Stimulated activated CD8-positive, alpha-beta memory T cell treated with anti-CD3 and anti-CD28 coated beads, Interleukin-15, amount 100 ng/mL, for 4 hours (primary cell): Measurements from ENCODE around the gene CATSPERZ.

Experiments used
- DNase-seq, 2 donors: peaks; one replicate each; pipeline ENCODE4 v3.0.0-alpha.2; 2020; ENCODE audit warnings: low read depth in 2 of 2

The CATSPERZ gene, protein sequence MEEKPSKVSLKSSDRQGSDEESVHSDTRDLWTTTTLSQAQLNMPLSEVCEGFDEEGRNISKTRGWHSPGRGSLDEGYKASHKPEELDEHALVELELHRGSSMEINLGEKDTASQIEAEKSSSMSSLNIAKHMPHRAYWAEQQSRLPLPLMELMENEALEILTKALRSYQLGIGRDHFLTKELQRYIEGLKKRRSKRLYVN

DNA sequence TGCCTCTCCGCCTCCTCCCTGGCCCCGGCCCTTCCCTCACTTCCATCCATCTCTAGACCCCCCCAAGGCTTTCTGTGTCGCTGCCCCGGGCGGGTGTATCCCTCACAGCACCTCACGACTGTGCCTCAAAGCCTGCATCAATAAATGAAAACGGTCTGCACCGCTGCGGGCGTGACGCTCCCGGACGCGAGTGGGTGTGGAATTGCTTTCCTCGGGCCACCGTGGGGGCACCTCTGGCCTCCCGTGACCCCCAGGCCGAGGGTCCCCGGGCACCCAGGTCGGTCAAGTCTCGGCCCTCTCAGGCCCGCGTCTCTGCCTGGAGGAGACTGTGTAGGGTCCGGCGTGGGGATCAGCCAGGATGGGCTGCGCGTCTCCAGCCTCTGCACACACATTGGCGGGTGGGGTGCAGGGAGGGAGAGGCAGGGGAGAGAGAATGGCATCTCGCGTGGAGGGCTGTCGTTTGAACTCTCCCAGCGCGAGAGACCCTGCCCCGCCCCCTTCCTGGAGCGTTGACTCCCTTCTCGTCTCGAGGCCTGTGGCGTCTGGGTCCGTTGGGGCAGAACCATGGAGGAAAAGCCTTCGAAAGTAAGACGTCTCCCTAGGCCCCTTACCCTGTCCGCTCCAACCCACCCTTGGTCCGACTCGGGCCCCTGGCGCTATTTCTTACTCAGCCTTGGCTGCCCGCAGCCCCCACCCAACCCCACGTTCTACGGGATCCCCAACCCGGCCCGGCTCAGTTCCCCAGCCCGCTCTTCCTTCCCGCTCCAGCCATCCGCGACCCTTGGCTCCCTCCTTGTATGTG, at the start of gene CATSPERZ:
TSS of gene CATSPERZ (plus strand) at position 512 of the 802 bp plus-strand sequence. CDS start at position 565, 53 bp downstream.
- DNase-seq: no peak

DNA sequence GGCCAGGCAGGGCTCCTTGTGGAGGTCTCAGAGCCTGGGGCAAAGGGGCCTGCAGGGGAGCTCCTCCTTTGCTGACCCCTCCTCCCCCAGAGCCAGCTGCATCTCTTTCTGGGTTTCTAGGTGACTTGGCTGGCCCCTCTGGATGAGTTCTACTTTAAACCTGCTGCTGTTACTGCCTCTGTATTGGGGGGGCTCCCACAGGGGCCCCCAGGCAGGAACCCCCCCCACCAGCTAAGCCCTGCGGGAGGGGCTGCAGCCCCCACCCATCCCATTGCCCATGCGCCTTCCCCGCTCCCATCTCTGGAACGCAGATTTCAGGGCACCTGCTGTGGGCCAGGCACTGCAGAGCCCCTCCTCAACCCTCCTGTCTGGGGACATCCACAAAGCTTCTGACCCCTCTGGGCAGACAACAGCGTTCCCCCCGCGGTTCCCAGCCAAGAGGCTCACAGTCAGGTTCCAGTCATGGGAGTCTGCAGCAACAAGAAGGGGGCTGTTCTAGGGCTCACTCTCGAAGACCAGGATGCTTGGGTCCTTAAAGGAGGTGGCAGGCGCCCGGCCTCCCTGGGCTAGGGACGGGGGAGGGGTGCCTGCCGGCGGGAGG, 49.6 kb upstream of the CATSPERZ start:
- DNase-seq: no peak

- peak in 1 of 2 donors; percentile 43 for DNase-seq
Observed at GRCh38 chr11:64251016-64251752, 49.0 kb upstream of the CATSPERZ start, which contains the start of gene PLCB3. Gene PLCB3, plus strand, starts transcription at chr11:64251530. Its CDS starts 120 bp downstream, at chr11:64251650.

GRCh38 chr11:64251753-64252002, 48.5 kb upstream of the CATSPERZ start:
- DNase-seq: no peak

DNA sequence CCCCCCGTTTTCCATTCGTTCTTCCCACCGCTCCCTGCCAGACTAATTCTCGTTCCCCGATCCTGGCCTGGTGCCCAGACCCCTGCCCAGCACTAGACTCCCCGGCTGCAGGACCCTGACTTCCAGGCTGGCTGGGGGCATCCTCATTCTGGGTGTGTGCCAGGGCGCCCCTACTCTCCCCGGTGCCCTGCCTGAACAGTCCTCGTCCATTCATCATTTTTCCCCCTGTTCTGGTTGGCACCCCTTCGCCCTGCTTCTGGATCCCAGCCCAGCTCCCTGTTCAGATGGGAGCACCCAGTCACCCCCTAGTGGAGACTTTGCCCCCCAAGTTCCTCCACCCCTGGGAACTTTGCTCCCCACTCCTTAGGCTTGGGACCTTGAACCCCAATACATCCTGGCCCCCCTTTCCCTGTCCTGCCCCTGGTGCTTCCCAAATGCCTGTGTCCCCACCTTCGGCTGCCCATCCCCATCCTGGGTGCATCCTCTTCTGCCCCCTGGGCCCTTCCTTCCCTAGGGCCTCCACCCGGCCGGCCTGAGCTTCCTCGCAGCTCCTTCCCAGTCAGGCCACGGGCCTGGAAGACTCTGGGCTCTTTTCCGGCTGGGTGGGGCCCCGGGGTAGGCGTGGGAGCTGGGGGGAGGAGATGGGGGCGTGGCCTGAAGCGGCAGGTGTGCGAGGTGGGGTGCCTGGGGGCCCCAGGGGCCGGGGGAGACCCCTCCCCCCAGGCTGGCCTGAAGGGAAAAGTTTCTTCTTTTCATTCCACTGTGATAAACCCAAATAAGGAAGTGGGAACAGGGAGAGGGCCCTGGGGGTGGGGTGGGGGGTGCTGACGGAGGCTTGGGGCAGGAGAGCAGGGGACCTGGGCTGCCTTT, 47.9 kb upstream of the CATSPERZ start:
- no peak for DNase-seq

GRCh38 chr11:64253043-64253442, 47.1 kb upstream of the CATSPERZ start:
- no peak for DNase-seq

DNA sequence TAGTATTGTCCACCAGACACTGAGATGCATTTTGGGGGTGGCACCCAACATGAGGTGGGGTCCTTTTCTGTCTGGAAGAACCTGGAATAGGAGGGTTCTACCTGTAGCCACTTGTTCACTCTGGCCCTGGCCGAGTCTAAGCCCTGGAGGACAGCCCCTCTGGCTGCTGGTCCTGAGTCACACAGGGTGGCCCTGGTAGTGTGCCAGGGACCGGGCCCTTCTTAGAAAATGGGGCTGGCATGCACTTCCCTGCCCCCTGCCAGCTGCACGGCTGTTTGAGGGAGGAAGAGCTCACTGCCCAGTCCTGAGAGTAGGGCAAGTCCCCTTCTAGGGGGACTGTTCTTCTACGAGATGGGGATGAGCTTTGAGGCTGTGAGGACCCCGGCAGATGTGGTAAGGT, 46.7 kb upstream of the CATSPERZ start:
- DNase-seq: no peak

DNA sequence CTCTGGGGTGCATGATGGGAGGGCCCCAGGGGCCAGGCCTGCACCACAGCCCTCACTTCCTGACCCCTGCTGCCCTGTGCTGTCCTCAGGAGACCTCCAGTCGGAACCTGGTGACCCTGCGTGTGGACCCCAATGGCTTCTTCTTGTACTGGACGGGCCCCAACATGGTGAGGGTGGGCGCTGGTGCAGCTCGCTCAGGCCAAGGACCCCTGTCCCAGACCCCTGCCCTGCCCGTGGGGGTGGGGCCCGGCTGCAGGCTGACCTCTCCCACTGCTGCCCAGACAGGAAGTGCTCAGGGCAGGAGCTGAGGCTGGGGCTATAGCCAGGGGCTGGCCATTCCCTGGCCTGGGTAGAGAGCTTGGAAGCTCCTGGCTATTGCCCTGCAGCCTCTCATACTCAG, 45.8 kb upstream of the CATSPERZ start:
- DNase-seq: no peak

- DNase-seq: no peak
Observed at GRCh38 chr11:64255135-64256128, 44.7 kb upstream of the CATSPERZ start.

GRCh38 chr11:64256300-64256699, 43.9 kb upstream of the CATSPERZ start:
- no peak for DNase-seq

DNA sequence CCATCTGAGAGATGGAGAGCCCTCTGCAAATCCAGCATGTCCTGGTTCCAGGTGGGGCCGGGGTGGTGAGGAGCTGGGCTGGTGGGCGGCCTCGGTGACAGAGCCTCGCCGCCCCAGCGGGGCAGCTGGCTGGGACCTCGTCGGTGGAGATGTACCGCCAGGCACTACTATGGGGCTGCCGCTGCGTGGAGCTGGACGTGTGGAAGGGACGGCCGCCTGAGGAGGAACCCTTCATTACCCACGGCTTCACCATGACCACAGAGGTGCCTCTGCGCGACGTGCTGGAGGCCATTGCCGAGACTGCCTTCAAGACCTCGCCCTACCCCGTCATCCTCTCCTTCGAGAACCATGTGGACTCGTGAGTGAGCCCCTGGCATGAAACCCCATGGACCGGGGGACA, 41.8 kb upstream of the CATSPERZ start:
- no peak for DNase-seq

DNA sequence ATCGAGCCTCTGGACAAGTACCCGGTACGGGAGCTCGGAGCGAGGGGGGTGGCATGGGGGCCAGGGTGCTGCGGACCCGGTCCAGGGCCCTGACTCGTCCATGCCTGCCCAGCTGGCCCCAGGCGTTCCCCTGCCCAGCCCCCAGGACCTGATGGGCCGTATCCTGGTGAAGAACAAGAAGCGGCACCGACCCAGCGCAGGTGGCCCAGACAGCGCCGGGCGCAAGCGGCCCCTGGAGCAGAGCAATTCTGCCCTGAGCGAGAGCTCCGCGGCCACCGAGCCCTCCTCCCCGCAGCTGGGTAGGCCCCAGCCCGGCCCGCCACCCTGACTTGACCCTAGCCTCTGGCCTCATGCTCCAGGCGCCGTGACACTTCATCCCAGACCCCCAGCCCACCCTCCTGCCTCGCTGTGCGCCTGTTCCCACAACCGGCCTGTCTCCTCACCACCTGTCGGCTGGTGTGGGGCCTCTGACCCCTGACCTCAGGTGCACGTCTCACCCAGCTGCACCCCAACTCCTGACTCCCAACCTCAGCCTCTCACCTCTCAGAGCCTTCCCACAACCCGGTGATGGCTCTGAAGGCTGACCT, 41.1 kb upstream of the CATSPERZ start:
- DNase-seq: no peak

- no peak for DNase-seq
Observed at GRCh38 chr11:64259533-64260067, 40.6 kb upstream of the CATSPERZ start.

DNA sequence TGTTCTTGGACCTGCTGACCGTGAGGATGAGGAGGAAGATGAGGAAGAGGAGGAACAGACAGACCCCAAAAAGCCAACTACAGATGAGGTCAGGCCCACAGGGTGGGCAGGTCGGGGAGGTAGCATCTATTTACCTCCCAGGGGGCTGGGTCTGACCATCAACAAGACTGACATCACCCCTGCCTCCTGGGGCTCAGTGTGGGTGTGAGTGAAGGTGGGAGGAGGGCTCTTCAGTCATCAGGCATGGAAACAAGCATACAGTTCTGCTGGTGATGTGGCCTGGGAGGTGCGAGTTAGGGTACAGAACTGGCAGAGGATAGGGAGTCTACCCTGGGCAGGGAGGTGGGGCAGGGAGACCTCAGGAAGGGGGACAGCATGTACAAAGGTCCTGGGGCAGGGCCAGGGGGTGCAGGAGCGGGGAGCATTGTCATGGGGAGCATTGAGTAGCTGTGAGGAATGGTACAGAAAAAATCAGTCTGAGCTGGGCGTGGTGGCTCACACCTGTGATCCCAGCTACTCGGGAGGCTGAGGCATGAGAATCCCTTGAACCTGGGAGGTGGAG, 39.9 kb upstream of the CATSPERZ start:
- no peak for DNase-seq

DNA sequence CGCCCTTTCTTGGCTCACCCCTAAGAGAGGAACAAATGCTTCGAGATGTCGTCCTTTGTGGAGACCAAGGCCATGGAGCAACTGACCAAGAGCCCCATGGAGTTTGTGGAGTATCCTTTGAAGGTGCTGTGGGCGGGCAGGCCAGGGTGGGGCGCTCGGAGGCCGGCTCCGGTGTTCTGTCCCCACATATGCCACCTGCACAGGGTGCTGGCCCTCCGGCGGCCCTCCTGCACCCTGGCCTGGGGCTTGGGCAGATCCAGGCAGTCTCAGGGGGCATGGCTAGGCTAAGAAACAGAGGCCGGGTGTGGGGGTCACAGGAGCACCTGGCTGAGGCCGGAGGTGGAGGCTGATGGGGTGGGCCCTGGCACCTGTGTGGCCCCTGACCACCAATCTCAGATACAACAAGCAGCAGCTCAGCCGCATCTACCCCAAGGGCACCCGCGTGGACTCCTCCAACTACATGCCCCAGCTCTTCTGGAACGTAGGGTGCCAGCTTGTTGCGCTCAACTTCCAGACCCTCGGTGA, 38.5 kb upstream of the CATSPERZ start:
- no peak for DNase-seq

DNA sequence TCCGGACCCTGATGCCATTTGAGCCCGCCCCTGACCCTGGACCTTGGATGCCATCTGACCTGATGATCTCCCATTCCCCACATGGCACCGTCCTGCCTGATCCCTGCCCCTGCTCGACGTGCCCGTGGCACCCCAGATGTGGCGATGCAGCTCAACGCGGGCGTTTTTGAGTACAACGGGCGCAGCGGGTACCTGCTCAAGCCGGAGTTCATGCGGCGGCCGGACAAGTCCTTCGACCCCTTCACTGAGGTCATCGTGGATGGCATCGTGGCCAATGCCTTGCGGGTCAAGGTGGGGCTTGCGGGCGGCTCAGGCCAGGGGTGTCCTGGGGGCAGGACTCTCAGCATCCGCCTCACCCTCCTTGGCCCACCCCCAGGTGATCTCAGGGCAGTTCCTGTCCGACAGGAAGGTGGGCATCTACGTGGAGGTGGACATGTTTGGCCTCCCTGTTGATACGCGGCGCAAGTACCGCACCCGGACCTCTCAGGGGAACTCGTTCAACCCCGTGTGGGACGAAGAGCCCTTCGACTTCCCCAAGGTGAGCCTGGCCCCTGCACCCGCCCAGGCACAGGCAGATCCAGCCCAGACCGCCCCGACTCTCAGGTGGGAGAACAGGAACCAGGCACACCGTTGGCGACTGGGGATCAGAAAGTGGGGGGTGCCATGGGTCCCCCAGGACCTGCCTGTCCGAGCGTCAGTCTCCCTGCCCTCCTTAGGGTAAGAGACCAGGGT, 37.7 kb upstream of the CATSPERZ start:
- no peak for DNase-seq

GRCh38 chr11:64263021-64263946, 36.9 kb upstream of the CATSPERZ start:
- DNase-seq: no peak
